SK-N-SH treated with all-trans-retinoic acid at 6 μM for 48 hours (cell line): ENCODE data around the gene PAPSS1.

Source experiments
- CREB5 ChIP-seq: fragments of 250-450 bp; sonication (Bioruptor Pico); IDR thresholded peaks from 2 replicates; pipeline ENCODE4 v1.5.1; 2020; ENCODE audit warnings: low read depth, mild to moderate bottlenecking, moderate library complexity
- TSHZ2 ChIP-seq: fragments of 250-450 bp; sonication (Bioruptor Pico); IDR thresholded peaks from 2 replicates; pipeline ENCODE4 v1.5.0; 2020; ENCODE audit warnings: mild to moderate bottlenecking, moderate library complexity
- ZFP30 ChIP-seq: fragments of 450-650 bp; formaldehyde crosslinking; IDR thresholded peaks from 2 replicates; pipeline ENCODE4 v1.5.0; 2022; ENCODE audit warnings: mild to moderate bottlenecking, moderate library complexity

- TF ChIP-seq ZFP30 (CRISPR knock-in tag) (no peak), TSHZ2 (CRISPR knock-in tag) (no peak), CREB5 (CRISPR knock-in tag) (no peak)
These were observed 119.6 kb downstream of the PAPSS1 start for GRCh38 chr4:107600436-107600835.
